SK-N-SH (cell line): ENCODE measurements around the gene SCRN2. TPM values are rescaled to one million over a fixed set of nuclear protein-coding genes. Genes with fewer than 3 reads are reported as not detected.
A peak's percentile ranks its signal among the peaks of the same experiment; 100 is the strongest.

ENCODE experiments used
- CTCF ChIA-PET: fragments of 300-600, 350-600 bp; formaldehyde crosslinking; extraction: SDS; loops from one replicate; lab custom pipeline; 2021; lab: Yijun Ruan, JAX
- POLR2A ChIA-PET: fragments of 350-600 bp; sonication (Branson Sonifier 250); formaldehyde crosslinking; extraction: SDS; loops from one replicate; lab custom pipeline; 2020; ENCODE audit warnings: antibody characterized with exemption, inconsistent platforms; lab: Yijun Ruan, JAX
- DNase-seq: peaks from one replicate; pipeline ENCODE4 v3.0.0; 2012
- H2AFZ ChIP-seq: fragments of 200-600 bp; sonication (generic); 2 replicates; pipeline ENCODE4 v1.8.1; 2016; ENCODE audit warnings: antibody characterized with exemption, mild to moderate bottlenecking, low read depth
- H3F3A ChIP-seq: fragments of 200-600 bp; sonication (generic); replicated peaks from 2 replicates; pipeline ENCODE3; 2016; ENCODE audit warnings: antibody characterized with exemption, mild to moderate bottlenecking; ENCODE audit not compliant: insufficient read depth
- H3K27ac ChIP-seq, 2 experiments: fragments of 200-500 bp in 1 of 2; fragments of 200-600 bp in 1 of 2; sonication (Bioruptor generic) in 1 of 2; sonication (generic), shearing (Covaris generic) in 1 of 2; 2 replicates each; pipeline versions ENCODE4 v1.5.1 to v1.6.1; 2014 to 2016; ENCODE audit warnings: low read depth in 2 of 2, inconsistent platforms in 1 of 2, low read length in 1 of 2, mild to moderate bottlenecking in 1 of 2, mixed read lengths in 1 of 2
- H3K27me3 ChIP-seq: fragments of 200-600 bp; sonication (generic), shearing (Covaris generic); 2 replicates; pipeline ENCODE4 v1.6.1; 2016; ENCODE audit warnings: mixed run types; ENCODE audit not compliant: insufficient read depth
- H3K36me3 ChIP-seq, 2 experiments: fragments of 200-500 bp in 1 of 2; fragments of 200-600 bp in 1 of 2; sonication (Bioruptor generic) in 1 of 2; sonication (generic) in 1 of 2; replicated peaks in 1 of 2; 2 replicates each; pipeline versions ENCODE3 to v1.5.1; 2014 to 2016; ENCODE audit warnings: low read length in 1 of 2, mild to moderate bottlenecking in 1 of 2; ENCODE audit not compliant: insufficient read depth in 2 of 2, control insufficient read depth in 1 of 2
- H3K4me1 ChIP-seq, 2 experiments: fragments of 200-500 bp in 1 of 2; fragments of 200-600 bp in 1 of 2; sonication (Bioruptor generic) in 1 of 2; sonication (generic), shearing (Covaris generic) in 1 of 2; 2 replicates each; pipeline versions ENCODE4 v1.5.1 to v1.6.1; 2014 to 2016; ENCODE audit warnings: low read depth in 1 of 2, low read length in 1 of 2, mixed run types in 1 of 2; ENCODE audit not compliant: insufficient read depth in 2 of 2, control insufficient read depth in 1 of 2
- H3K4me2 ChIP-seq: fragments of 200-600 bp; sonication (generic), shearing (Covaris generic); 2 replicates; pipeline ENCODE4 v1.6.1; 2017; ENCODE audit warnings: mixed run types
- H3K4me3 ChIP-seq, 2 experiments: fragments of 200-500 bp in 1 of 2; fragments of 200-600 bp in 1 of 2; sonication (Bioruptor generic) in 1 of 2; sonication (generic), shearing (Covaris generic) in 1 of 2; 2 replicates each; pipeline versions ENCODE4 v1.5.1 to v1.8.1; 2014 to 2016; ENCODE audit warnings: low read depth in 2 of 2, inconsistent platforms in 1 of 2, low read length in 1 of 2, mild to moderate bottlenecking in 1 of 2, mixed read lengths in 1 of 2, moderate library complexity in 1 of 2
- H3K79me2 ChIP-seq: fragments of 200-600 bp; sonication (generic); 2 replicates; pipeline ENCODE4 v1.8.1; 2017; ENCODE audit warnings: mild to moderate bottlenecking; ENCODE audit not compliant: insufficient read depth
- H3K9ac ChIP-seq: fragments of 200-600 bp; sonication (generic); 2 replicates; pipeline ENCODE4 v1.6.1; 2017; ENCODE audit warnings: mixed run types
- H3K9me2 ChIP-seq: fragments of 200-600 bp; sonication (generic); 2 replicates; pipeline ENCODE4 v1.6.1; 2017; ENCODE audit warnings: mixed run types
- H3K9me3 ChIP-seq: fragments of 200-600 bp; sonication (generic); 2 replicates; pipeline ENCODE4 v1.6.1; 2017; ENCODE audit warnings: mixed run types, mild to moderate bottlenecking, moderate library complexity
- H4K20me1 ChIP-seq: fragments of 200-600 bp; sonication (generic); 2 replicates; pipeline ENCODE4 v1.6.1; 2017; ENCODE audit warnings: mild to moderate bottlenecking, mixed run types; ENCODE audit not compliant: insufficient read depth
- ELF1 ChIP-seq: IDR thresholded peaks from 2 replicates; pipeline ENCODE4 v1.4.0; 2012
- EP300 ChIP-seq, 2 experiments: IDR thresholded peaks; 2 replicates each; pipeline versions ENCODE4 v1.4.0 to v1.6.1; 2012; ENCODE audit warnings: borderline replicate concordance in 1 of 2, low read depth in 1 of 2, low read length in 1 of 2
- EZH2phosphoT487 ChIP-seq: fragments of 200-600 bp; sonication (generic); IDR thresholded peaks from 2 replicates; pipeline ENCODE4 v1.6.1; 2017; ENCODE audit warnings: low read depth, mixed run types, mild to moderate bottlenecking, antibody characterized with exemption, moderate library complexity, borderline replicate concordance
- FOSL2 ChIP-seq: IDR thresholded peaks from 2 replicates; pipeline ENCODE4 v1.4.0; 2012; ENCODE audit warnings: low read depth, mild to moderate bottlenecking, moderate library complexity, borderline replicate concordance
- FOXM1 ChIP-seq: IDR thresholded peaks from 2 replicates; pipeline ENCODE4 v1.4.0; 2012; ENCODE audit warnings: low read depth, mild to moderate bottlenecking
- MEF2A ChIP-seq: IDR thresholded peaks from 2 replicates; pipeline ENCODE4 v1.4.0; 2012; ENCODE audit warnings: low read depth, borderline replicate concordance
- MXI1 ChIP-seq: IDR thresholded peaks from 2 replicates; pipeline ENCODE4 v1.6.1; 2012; ENCODE audit warnings: mild to moderate bottlenecking, low read depth, low read length, improper control_type of control experiment
- NRF1 ChIP-seq: IDR thresholded peaks from 2 replicates; pipeline ENCODE4 v1.6.1; 2012; ENCODE audit warnings: low read depth, mild to moderate bottlenecking, low read length
- RCOR1 ChIP-seq: fragments of 150-350 bp; IDR thresholded peaks from 2 replicates; pipeline ENCODE4 v1.6.1; 2017; ENCODE audit warnings: antibody characterized with exemption, low read length
- RFX5 ChIP-seq: IDR thresholded peaks from 2 replicates; pipeline ENCODE4 v1.6.1; 2012; ENCODE audit warnings: mild to moderate bottlenecking, improper control_type of control experiment, low read length
- RXRA ChIP-seq: IDR thresholded peaks from 2 replicates; pipeline ENCODE4 v1.4.0; 2012; ENCODE audit warnings: low read depth, mild to moderate bottlenecking, borderline replicate concordance
- SIN3A ChIP-seq: IDR thresholded peaks from 2 replicates; pipeline ENCODE4 v1.6.1; 2012; ENCODE audit warnings: low read depth, mild to moderate bottlenecking, low read length, moderate library complexity, borderline replicate concordance
- TCF12 ChIP-seq: IDR thresholded peaks from 2 replicates; pipeline ENCODE4 v1.4.0; 2012
- WGBS: methylation state at CpG from one replicate; pipeline ENCODE4 v1.1.6; 2017; ENCODE audit warnings: low lambda C conversion rate; 5-methylcytosine and 5-hydroxymethylcytosine counted together
- polyA plus RNA-seq, 3 experiments: library from polyadenylated mRNA; depleted of rRNA; stranded (reverse); fragments of >200 nt; gene quantifications; 2 replicates each; pipeline ENCODE4 v1.2.3, GENCODE V29; 2012
- TF ChIP-seq, protein P1 (sequence below): IDR thresholded peaks from 2 replicates; pipeline ENCODE4 v1.4.0; 2012; ENCODE audit warnings: low read depth, borderline replicate concordance
- TF ChIP-seq, protein P2 (sequence below): IDR thresholded peaks from 2 replicates; pipeline ENCODE4; 2012
- TF ChIP-seq, protein P3 (sequence below): IDR thresholded peaks from 2 replicates; pipeline ENCODE4 v1.4.0; 2012; ENCODE audit warnings: low read depth
- TF ChIP-seq, protein P4 (sequence below): IDR thresholded peaks from 2 replicates; pipeline ENCODE4 v1.6.1; 2012; ENCODE audit warnings: mild to moderate bottlenecking, low read depth, low read length, moderate library complexity
- TF ChIP-seq, protein P5 (sequence below): fragments of 200-600 bp; sonication (generic); IDR thresholded peaks from 2 replicates; pipeline ENCODE4 v1.6.1; 2017; ENCODE audit warnings: antibody characterized with exemption, mild to moderate bottlenecking, moderate library complexity

Gene SCRN2
- polyA plus RNA-seq, 1 of the 3 experiments (the other 2 are of a cell fraction), result 139 TPM

DNA sequence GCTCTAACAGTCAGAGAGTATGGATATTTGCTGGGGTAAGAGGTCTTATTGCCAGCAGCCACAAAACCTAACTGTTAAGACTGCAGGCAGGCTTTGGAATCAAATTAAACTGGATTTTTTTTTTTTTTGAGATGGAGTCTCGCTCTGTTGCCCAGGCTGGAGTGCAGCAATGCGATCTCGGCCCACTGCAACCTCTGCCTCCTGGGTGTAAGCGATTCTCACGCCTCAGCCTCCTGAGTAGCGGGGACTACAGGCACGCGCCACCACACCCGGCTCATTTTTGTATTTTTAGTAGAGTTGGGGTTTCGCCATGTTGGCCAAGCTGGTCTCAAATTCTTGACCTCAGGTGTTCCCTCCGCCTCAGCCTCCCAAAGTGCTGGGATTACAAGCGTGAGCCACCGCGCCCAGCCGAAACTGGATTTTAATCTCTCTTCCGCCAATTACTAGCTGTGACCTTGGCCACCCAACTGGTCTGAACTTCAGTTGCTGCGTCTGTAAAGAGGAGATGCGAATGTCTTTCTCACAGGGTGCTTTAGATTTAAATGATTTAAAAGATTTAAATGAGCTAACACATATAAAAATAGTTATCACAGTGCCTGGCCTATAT is 10.6 kb downstream of the SCRN2 start:
- Histone ChIP-seq H3K4me3 (peak overlapping the region; percentile 77 to 93), H3K9me2 (no peaks in the 10 kb centered on the region), H3K79me2 (peaks cover 33% of the 10 kb centered on the region), H3K4me1 (peaks cover 9 to 15% of the 10 kb centered on the region in 2 experiments; a peak in 2 of 4 replicates), H2AFZ (peak overlapping the region; percentile 77; the same call in 1 of the 2 replicates), H3F3A (peaks cover 14% of the 10 kb centered on the region), H3K4me2 (peak overlapping the region; percentile 97), H4K20me1 (no peaks in the 10 kb centered on the region), H3K9me3 (no peaks in the 10 kb centered on the region), H3K9ac (peak overlapping the region; percentile 75), H3K36me3 (peaks cover 22 to 34% of the 10 kb centered on the region in 2 experiments), H3K27me3 (no peaks in the 10 kb centered on the region), H3K27ac (peak overlapping the region; percentile 76 to 88)
- no peak for DNase-seq
- no peak for TF ChIP-seq EZH2phosphoT487
- ChIA-PET CTCF (interaction anchor here (0.6 to 22.8 kb wide), 11 partner anchors 8 to 188 kb away, joined by 3 to 573 read pairs (median 7); partner anchors contain the start of genes CDK5RAP3, OSBPL7, SCRN2 and SP6), POLR2A (interaction anchor here (1.2 to 1.7 kb wide), 3 partner anchors 8 to 59 kb away, joined by 3 to 28 read pairs (median 5); partner anchors contain the start of gene OSBPL7)
- WGBS, result 32% methylated on average over 18 of the region's 18 CpGs

DNA sequence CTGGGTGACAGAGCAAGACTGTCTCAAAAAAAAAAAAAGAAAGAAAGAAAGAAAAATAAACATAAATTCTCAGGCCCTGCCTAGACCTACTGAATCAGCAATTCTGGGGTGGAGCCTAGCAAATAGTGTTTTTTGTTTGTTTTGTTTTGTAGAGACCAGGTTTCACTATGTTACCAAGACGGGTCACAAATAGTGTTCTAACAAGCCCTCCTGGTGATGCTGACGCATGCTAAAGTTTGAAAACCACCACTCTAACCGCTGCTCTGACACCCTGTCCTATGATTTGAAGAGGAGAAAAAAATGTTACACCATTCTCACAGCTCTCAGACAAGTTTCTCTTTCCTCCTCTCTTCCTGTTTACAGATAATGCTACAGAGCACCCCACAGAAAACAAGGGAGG is 11.2 kb downstream of the SCRN2 start:
- Histone ChIP-seq H3K9me2 (no peaks in the 10 kb centered on the region), H3K9ac (no peak overlapping the region), H3K4me2 (peak overlapping the region; percentile 97), H3K27ac (no peak overlapping the region), H3K9me3 (no peaks in the 10 kb centered on the region), H3K4me3 (peak overlapping the region; percentile 77 to 93; a peak in 3 of 4 replicates), H3F3A (peaks cover 14% of the 10 kb centered on the region), H2AFZ (no peak overlapping the region), H4K20me1 (no peaks in the 10 kb centered on the region), H3K27me3 (no peaks in the 10 kb centered on the region), H3K79me2 (peaks cover 33% of the 10 kb centered on the region), H3K4me1 (peaks cover 9 to 15% of the 10 kb centered on the region in 2 experiments; a peak in 2 of 4 replicates), H3K36me3 (peaks cover 24 to 36% of the 10 kb centered on the region in 2 experiments)
- 95% methylated on average over 3 of the region's 3 CpGs for WGBS
- CTCF ChIA-PET, result interaction anchor here (2.8 to 22.8 kb wide), 2 partner anchors 8 to 23 kb away, joined by 29 to 573 read pairs; partner anchors contain the start of genes OSBPL7, SCRN2 and SP6
- POLR2A ChIA-PET, result no interaction called here
- no peak for DNase-seq
- TF ChIP-seq RXRA, result no peak
- TF ChIP-seq, protein P1, sequence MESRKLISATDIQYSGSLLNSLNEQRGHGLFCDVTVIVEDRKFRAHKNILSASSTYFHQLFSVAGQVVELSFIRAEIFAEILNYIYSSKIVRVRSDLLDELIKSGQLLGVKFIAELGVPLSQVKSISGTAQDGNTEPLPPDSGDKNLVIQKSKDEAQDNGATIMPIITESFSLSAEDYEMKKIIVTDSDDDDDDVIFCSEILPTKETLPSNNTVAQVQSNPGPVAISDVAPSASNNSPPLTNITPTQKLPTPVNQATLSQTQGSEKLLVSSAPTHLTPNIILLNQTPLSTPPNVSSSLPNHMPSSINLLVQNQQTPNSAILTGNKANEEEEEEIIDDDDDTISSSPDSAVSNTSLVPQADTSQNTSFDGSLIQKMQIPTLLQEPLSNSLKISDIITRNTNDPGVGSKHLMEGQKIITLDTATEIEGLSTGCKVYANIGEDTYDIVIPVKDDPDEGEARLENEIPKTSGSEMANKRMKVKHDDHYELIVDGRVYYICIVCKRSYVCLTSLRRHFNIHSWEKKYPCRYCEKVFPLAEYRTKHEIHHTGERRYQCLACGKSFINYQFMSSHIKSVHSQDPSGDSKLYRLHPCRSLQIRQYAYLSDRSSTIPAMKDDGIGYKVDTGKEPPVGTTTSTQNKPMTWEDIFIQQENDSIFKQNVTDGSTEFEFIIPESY, result no peak
- no peak for TF ChIP-seq RCOR1
- TF ChIP-seq EP300 (IDR thresholded peaks at IDR 0.05; ENCODE audit: borderline replicate concordance in 1 of 2, low read depth in 1 of 2, low read length in 1 of 2), result no peak
- TF ChIP-seq TCF12, result no peak
- no peak for TF ChIP-seq MXI1
- TF ChIP-seq FOXM1, result no peak
- TF ChIP-seq ELF1, result no peak
- TF ChIP-seq MEF2A, result no peak
- no peak for TF ChIP-seq FOSL2
- TF ChIP-seq, protein P2, sequence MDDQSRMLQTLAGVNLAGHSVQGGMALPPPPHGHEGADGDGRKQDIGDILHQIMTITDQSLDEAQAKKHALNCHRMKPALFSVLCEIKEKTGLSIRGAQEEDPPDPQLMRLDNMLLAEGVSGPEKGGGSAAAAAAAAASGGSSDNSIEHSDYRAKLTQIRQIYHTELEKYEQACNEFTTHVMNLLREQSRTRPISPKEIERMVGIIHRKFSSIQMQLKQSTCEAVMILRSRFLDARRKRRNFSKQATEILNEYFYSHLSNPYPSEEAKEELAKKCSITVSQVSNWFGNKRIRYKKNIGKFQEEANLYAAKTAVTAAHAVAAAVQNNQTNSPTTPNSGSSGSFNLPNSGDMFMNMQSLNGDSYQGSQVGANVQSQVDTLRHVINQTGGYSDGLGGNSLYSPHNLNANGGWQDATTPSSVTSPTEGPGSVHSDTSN, result no peak
- TF ChIP-seq, protein P3, sequence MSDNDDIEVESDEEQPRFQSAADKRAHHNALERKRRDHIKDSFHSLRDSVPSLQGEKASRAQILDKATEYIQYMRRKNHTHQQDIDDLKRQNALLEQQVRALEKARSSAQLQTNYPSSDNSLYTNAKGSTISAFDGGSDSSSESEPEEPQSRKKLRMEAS, result no peak
- no peak for TF ChIP-seq RFX5
- TF ChIP-seq, protein P4, sequence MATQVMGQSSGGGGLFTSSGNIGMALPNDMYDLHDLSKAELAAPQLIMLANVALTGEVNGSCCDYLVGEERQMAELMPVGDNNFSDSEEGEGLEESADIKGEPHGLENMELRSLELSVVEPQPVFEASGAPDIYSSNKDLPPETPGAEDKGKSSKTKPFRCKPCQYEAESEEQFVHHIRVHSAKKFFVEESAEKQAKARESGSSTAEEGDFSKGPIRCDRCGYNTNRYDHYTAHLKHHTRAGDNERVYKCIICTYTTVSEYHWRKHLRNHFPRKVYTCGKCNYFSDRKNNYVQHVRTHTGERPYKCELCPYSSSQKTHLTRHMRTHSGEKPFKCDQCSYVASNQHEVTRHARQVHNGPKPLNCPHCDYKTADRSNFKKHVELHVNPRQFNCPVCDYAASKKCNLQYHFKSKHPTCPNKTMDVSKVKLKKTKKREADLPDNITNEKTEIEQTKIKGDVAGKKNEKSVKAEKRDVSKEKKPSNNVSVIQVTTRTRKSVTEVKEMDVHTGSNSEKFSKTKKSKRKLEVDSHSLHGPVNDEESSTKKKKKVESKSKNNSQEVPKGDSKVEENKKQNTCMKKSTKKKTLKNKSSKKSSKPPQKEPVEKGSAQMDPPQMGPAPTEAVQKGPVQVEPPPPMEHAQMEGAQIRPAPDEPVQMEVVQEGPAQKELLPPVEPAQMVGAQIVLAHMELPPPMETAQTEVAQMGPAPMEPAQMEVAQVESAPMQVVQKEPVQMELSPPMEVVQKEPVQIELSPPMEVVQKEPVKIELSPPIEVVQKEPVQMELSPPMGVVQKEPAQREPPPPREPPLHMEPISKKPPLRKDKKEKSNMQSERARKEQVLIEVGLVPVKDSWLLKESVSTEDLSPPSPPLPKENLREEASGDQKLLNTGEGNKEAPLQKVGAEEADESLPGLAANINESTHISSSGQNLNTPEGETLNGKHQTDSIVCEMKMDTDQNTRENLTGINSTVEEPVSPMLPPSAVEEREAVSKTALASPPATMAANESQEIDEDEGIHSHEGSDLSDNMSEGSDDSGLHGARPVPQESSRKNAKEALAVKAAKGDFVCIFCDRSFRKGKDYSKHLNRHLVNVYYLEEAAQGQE, result no peak
- TF ChIP-seq, protein P5, sequence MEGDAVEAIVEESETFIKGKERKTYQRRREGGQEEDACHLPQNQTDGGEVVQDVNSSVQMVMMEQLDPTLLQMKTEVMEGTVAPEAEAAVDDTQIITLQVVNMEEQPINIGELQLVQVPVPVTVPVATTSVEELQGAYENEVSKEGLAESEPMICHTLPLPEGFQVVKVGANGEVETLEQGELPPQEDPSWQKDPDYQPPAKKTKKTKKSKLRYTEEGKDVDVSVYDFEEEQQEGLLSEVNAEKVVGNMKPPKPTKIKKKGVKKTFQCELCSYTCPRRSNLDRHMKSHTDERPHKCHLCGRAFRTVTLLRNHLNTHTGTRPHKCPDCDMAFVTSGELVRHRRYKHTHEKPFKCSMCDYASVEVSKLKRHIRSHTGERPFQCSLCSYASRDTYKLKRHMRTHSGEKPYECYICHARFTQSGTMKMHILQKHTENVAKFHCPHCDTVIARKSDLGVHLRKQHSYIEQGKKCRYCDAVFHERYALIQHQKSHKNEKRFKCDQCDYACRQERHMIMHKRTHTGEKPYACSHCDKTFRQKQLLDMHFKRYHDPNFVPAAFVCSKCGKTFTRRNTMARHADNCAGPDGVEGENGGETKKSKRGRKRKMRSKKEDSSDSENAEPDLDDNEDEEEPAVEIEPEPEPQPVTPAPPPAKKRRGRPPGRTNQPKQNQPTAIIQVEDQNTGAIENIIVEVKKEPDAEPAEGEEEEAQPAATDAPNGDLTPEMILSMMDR, result no peak
- TF ChIP-seq NRF1, result no peak
- TF ChIP-seq SIN3A, result no peak
